Endodermal cell (in vitro differentiated cells): Measurements from ENCODE around the gene SYCP2. TPM values are rescaled to one million over a fixed set of nuclear protein-coding genes. Genes with fewer than 3 reads are reported as not detected.
A peak's percentile ranks its signal among the peaks of the same experiment; 100 is the strongest.
"Not testable (repeated sequence)": the region's sequence is repeated elsewhere in the genome, so short reads cannot be mapped to it uniquely, and the experiment has no call there.

ENCODE experiments used
- DNase-seq: peaks from one replicate; pipeline ENCODE4 v3.0.0-alpha.2; 2017
- H3K27ac ChIP-seq: 2 replicates; pipeline ENCODE4 v1.5.1; 2013; ENCODE audit warnings: mild to moderate bottlenecking, low read depth, low read length, moderate library complexity
- H3K27me3 ChIP-seq: 2 replicates; pipeline ENCODE4 v1.6.1; 2013; ENCODE audit warnings: mild to moderate bottlenecking, low read length, moderate library complexity; ENCODE audit not compliant: insufficient read depth, control insufficient read depth, poor library complexity, severe bottlenecking
- H3K36me3 ChIP-seq: 2 replicates; pipeline ENCODE4 v1.7.0; 2013; ENCODE audit warnings: mild to moderate bottlenecking, low read length, moderate library complexity; ENCODE audit not compliant: control insufficient read depth, insufficient read depth
- H3K4me1 ChIP-seq: one replicate; pipeline ENCODE4 v1.7.0; 2013; ENCODE audit warnings: low read length; ENCODE audit not compliant: control insufficient read depth, insufficient read depth
- H3K4me3 ChIP-seq: 2 replicates; pipeline ENCODE4 v1.5.1; 2013; ENCODE audit warnings: mild to moderate bottlenecking, low read length, moderate library complexity
- H3K9ac ChIP-seq: 2 replicates; pipeline ENCODE4 v1.6.1; 2013; ENCODE audit warnings: mild to moderate bottlenecking, low read length, moderate library complexity; ENCODE audit not compliant: poor library complexity, severe bottlenecking; ENCODE audit errors: extremely low read depth
- H3K9me3 ChIP-seq: 2 replicates; pipeline ENCODE4 v1.6.1; 2013; ENCODE audit warnings: mild to moderate bottlenecking, low read length, moderate library complexity; ENCODE audit not compliant: control insufficient read depth
- H3K27ac Mint-ChIP-seq: 2 replicates; pipeline ENCODE4 v1.8.0; 2020; ENCODE audit warnings: mixed read lengths
- H3K27me3 Mint-ChIP-seq: 2 replicates; pipeline ENCODE4 v1.8.0; 2021; ENCODE audit warnings: mild to moderate bottlenecking, mixed read lengths; ENCODE audit not compliant: insufficient read depth
- H3K36me3 Mint-ChIP-seq: 2 replicates; pipeline ENCODE4 v1.8.0; 2020; ENCODE audit warnings: low read depth, mixed read lengths
- H3K4me1 Mint-ChIP-seq: 2 replicates; pipeline ENCODE4 v1.8.0; 2020; ENCODE audit warnings: mixed read lengths
- H3K4me3 Mint-ChIP-seq: 2 replicates; pipeline ENCODE4 v1.8.0; 2020; ENCODE audit warnings: mild to moderate bottlenecking, moderate library complexity, mixed read lengths
- H3K9me3 Mint-ChIP-seq: 2 replicates; pipeline ENCODE4 v1.8.0; 2020; ENCODE audit warnings: mild to moderate bottlenecking, mixed read lengths
- WGBS, 2 experiments: methylation state at CpG; one replicate each; pipeline versions ENCODE4 v1.1.5 to v1.1.7; 2013; ENCODE audit warnings: missing lambda C conversion rate in 2 of 2, mixed read lengths in 1 of 2; ENCODE audit not compliant: insufficient coverage in 1 of 2, insufficient read length in 1 of 2; 5-methylcytosine and 5-hydroxymethylcytosine counted together
- total RNA-seq, 2 donors: library from RNA; stranded (reverse); fragmentation: NEBNext Ultra II Directional in 1 of 2; extraction: Animal tissue kit (Norgen Biotek cat#: 25700) in 1 of 2; gene quantifications; 2 replicates in 1 of 2; 3 replicates in 1 of 2; pipeline ENCODE4 v1.2.1, GENCODE V29; 2021
- TF ChIP-seq, protein P1 (sequence below): fragments of 200-600 bp; sonication (generic); conservative IDR thresholded peaks from 2 replicates; pipeline ENCODE4 v1.5.0; 2021; ENCODE audit warnings: antibody characterized with exemption, mild to moderate bottlenecking

Gene SYCP2
- total RNA-seq, 2 donors from 2014 or later, result 1.2 to 1.4 TPM

DNA sequence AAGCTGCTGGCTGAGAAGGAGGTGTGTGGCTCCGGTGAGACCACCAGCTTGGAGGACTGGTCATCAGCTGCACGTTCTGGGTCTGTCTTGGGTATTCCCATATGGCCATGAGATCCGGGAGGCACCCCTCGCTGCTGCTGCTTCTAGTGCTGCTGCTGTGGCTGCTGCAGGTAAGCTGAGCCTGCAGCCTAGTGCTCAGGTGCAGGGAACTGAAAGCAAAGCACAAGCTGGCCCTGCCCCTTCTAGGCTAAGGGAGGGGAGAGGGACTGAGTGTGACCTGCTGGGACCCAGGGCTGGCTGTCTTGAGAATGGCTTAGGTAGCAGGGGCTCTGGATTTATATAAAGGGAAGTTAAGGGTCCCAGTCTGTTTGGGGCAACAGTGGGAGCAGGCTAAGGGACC is 25.2 kb upstream of the SYCP2 start:
- no peak overlapping the region for H3K4me3 Mint-ChIP-seq
- H3K27ac Mint-ChIP-seq, result no peak overlapping the region
- no peaks in the 10 kb centered on the region for H3K36me3 ChIP-seq
- H3K4me1 Mint-ChIP-seq, result peaks cover 15% of the 10 kb centered on the region
- H3K4me3 ChIP-seq, result no peak overlapping the region
- peaks cover 80% of the 10 kb centered on the region for H3K27me3 Mint-ChIP-seq
- no peaks in the 10 kb centered on the region for H3K9me3 ChIP-seq
- DNase-seq, result peak; percentile 75
- H3K27ac ChIP-seq, result no peak overlapping the region
- H3K36me3 Mint-ChIP-seq, result no peaks in the 10 kb centered on the region
- no peak overlapping the region for H3K9ac ChIP-seq
- WGBS, 2 experiments, result 84 to 100% methylated on average over 2 to 4 of the region's 4 CpGs
- H3K4me1 ChIP-seq, result peaks cover 4% of the 10 kb centered on the region
- TF ChIP-seq, protein P1, sequence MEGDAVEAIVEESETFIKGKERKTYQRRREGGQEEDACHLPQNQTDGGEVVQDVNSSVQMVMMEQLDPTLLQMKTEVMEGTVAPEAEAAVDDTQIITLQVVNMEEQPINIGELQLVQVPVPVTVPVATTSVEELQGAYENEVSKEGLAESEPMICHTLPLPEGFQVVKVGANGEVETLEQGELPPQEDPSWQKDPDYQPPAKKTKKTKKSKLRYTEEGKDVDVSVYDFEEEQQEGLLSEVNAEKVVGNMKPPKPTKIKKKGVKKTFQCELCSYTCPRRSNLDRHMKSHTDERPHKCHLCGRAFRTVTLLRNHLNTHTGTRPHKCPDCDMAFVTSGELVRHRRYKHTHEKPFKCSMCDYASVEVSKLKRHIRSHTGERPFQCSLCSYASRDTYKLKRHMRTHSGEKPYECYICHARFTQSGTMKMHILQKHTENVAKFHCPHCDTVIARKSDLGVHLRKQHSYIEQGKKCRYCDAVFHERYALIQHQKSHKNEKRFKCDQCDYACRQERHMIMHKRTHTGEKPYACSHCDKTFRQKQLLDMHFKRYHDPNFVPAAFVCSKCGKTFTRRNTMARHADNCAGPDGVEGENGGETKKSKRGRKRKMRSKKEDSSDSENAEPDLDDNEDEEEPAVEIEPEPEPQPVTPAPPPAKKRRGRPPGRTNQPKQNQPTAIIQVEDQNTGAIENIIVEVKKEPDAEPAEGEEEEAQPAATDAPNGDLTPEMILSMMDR, result no peak
- no peaks in the 10 kb centered on the region for H3K9me3 Mint-ChIP-seq
- peaks cover 68% of the 10 kb centered on the region for H3K27me3 ChIP-seq

DNA sequence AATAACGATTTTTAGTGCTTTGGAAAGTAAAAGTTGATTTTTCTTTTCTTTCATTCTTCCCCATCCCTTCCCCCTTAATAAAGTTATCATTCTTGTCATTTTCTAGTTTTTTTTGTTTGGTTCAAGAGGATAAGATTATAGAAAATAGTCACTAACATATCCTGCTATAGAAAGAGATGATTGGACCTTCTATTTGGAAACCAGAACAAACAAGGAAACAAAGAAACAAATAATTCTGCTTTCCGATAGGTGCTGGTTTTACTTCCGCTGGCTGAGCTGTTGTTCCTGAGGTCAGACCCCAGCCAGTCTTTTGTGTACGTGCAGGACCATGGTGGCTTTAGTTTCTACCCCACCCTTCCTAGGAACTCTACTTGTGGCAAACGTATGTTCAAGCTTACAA is 24.7 kb upstream of the SYCP2 start, which contains the start of gene CDH26:
CDH26 (plus strand) TSS at position 301 of the 400 bp plus-strand sequence. CDS start 304 bp downstream, outside the sequence.
- Mint-ChIP-seq H3K4me3 (no peak within 1 kb of the TSS), H3K9me3 (no peaks in the 10 kb centered on the region), H3K27me3 (peaks cover 78% of the 10 kb centered on the region), H3K36me3 (no peaks in the 10 kb centered on the region), H3K4me1 (peaks cover 15% of the 10 kb centered on the region), H3K27ac (no peak within 1 kb of the TSS)
- WGBS, 2 experiments, result 86 to 89% methylated on average over 3 to 4 of the region's 5 CpGs
- Histone ChIP-seq H3K27me3 (peaks cover 68% of the 10 kb centered on the region), H3K9me3 (no peaks in the 10 kb centered on the region), H3K4me3 (no peak within 1 kb of the TSS), H3K9ac (no peak within 1 kb of the TSS), H3K27ac (no peak within 1 kb of the TSS), H3K4me1 (peaks cover 4% of the 10 kb centered on the region), H3K36me3 (no peaks in the 10 kb centered on the region)
- TF ChIP-seq, protein P1, result no peak
- no peak for DNase-seq

DNA sequence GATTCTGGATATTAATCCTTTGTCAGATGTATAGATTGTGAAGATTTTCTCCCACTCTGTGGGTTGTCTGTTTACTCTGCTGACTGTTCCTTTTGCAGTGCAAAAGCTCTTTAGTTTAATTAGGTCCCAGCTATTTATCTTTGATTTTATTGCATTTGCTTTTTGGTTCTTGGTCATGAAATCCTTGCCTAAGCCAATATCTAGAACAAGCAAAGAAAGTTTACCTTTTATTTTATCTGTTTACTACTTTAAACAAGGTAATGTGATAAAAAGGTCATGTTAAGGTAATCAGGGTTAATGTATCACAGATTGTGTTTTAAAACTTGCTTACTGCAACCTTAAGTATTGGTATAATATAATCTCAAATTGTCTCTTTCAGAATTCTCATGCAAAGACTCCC is 24.1 kb upstream of the SYCP2 start:
- H3K27me3 ChIP-seq, result peaks cover 64% of the 10 kb centered on the region
- not testable (repeated sequence) for H3K9me3 ChIP-seq, H3K4me3 Mint-ChIP-seq, DNase-seq, H3K36me3 Mint-ChIP-seq, H3K4me1 ChIP-seq, H3K9me3 Mint-ChIP-seq, H3K36me3 ChIP-seq, H3K27ac ChIP-seq, H3K27ac Mint-ChIP-seq, H3K4me3 ChIP-seq, H3K9ac ChIP-seq
- peaks cover 76% of the 10 kb centered on the region for H3K27me3 Mint-ChIP-seq
- H3K4me1 Mint-ChIP-seq, result peaks cover 15% of the 10 kb centered on the region

DNA sequence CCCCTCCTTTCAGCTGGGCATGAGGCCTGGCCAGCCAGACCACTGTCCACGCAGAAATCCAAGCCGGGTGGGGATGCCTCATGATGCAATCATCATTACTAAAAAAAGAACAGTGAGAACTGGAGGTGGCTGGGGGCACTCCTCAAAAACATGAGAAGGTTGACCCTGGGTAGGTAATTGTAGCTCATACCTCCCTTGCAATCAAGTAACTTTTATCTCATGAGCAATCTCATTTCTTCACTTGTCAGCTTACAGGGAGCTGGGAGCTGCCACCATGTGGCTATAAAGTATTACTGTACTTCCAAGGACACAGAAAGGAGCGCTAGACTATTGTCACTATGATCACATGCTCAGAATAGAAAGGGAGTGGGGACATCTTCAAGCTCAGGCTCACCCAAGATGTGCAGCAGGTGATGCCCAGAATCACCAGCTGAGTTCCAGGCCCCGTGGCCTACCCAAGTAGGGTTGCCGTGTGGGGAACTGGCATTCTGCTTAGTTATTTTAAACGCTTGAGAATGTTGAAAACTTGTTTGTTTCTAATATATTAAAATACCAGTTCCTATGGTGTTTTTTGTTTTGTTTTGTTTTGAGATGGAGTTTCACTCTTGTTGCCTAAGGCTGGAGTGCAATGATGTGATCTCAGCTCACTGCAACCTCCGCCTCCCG is 21.8 kb upstream of the SYCP2 start:
- no peaks in the 10 kb centered on the region for H3K9me3 Mint-ChIP-seq
- no peak overlapping the region for H3K9ac ChIP-seq
- no peaks in the 10 kb centered on the region for H3K36me3 Mint-ChIP-seq
- no peak overlapping the region for H3K27ac Mint-ChIP-seq
- no peaks in the 10 kb centered on the region for H3K36me3 ChIP-seq
- H3K27ac ChIP-seq, result no peak overlapping the region
- H3K4me3 ChIP-seq, result no peak overlapping the region
- peaks cover 4% of the 10 kb centered on the region for H3K4me1 ChIP-seq
- H3K27me3 ChIP-seq, result peaks cover 41% of the 10 kb centered on the region
- H3K4me3 Mint-ChIP-seq, result no peak overlapping the region
- DNase-seq, result peak; percentile 48
- H3K4me1 Mint-ChIP-seq, result peaks cover 15% of the 10 kb centered on the region
- peaks cover 62% of the 10 kb centered on the region for H3K27me3 Mint-ChIP-seq
- TF ChIP-seq, protein P1, result peak; percentile 68
- no peaks in the 10 kb centered on the region for H3K9me3 ChIP-seq
- WGBS, 2 experiments, result 84 to 94% methylated on average over 5 to 7 of the region's 8 CpGs
